ENCODE results near the gene JAM3.

The JAM3 gene

GRCh38 chr11:134052395-134052987, 16.4 kb upstream of the JAM3 start:
- DNase-seq: no peak
- WGBS (ENCODE audit: insufficient coverage): 86% methylated on average over 12 of the region's 12 CpGs
- Histone ChIP-seq H3K9me3 (ENCODE audit: control extremely low read depth in 1 of 5, control insufficient read depth in 4 of 5, insufficient read depth in 2 of 5, low read depth in 1 of 5, low read length in 4 of 5) (no peaks in the 10 kb centered on the region), H3K36me3 (ENCODE audit: control insufficient read depth in 4 of 4, insufficient read depth in 4 of 4, low read length in 3 of 4) (no peaks in the 10 kb centered on the region), H3K4me1 (ENCODE audit: control extremely low read depth in 1 of 4, control insufficient read depth in 4 of 4, insufficient read depth in 4 of 4, low read length in 3 of 4) (peaks cover 0 to 20% (median 7%) of the 10 kb centered on the region in 4 experiments), H3K27ac (ENCODE audit: insufficient read depth in 1 of 2, low read depth in 1 of 2, low read length in 2 of 2, poor library complexity in 1 of 2, severe bottlenecking in 2 of 2) (no peak overlapping the region), H3K4me3 (ENCODE audit: control insufficient read depth in 1 of 7, extremely low read depth in 1 of 7, insufficient read depth in 4 of 7, low read depth in 2 of 7, low read length in 6 of 7) (no peak overlapping the region), H3K27me3 (replicated peaks in 2 of 5; ENCODE audit: control insufficient read depth in 4 of 5, insufficient read depth in 5 of 5, low read length in 4 of 5) (peaks cover 0 to 13% (median 4%) of the 10 kb centered on the region in 5 experiments)
- ChIA-PET CTCF (interaction anchor here (1.5 to 4.7 kb wide), 4 partner anchors 10 to 88 kb away, joined by 4 to 49 read pairs (median 20); no protein-coding TSS in a partner anchor), POLR2A (no interaction called here)

- WGBS (ENCODE audit: insufficient coverage): 65% methylated on average over 22 of the region's 26 CpGs
- H3K27me3 ChIP-seq (replicated peaks in 2 of 5; ENCODE audit: control insufficient read depth in 4 of 5, insufficient read depth in 5 of 5, low read length in 4 of 5): peaks cover 0 to 13% (median 4%) of the 10 kb centered on the region in 5 experiments
- no peak overlapping the region for H3K4me3 ChIP-seq (ENCODE audit: control insufficient read depth in 1 of 7, extremely low read depth in 1 of 7, insufficient read depth in 4 of 7, low read depth in 2 of 7, low read length in 6 of 7)
- no peak for DNase-seq
- ChIA-PET POLR2A (no interaction called here), CTCF (interaction anchor here (1.1 to 4.7 kb wide), 6 partner anchors 10 to 86 kb away, joined by 3 to 24 read pairs (median 6); no protein-coding TSS in a partner anchor)
- peaks cover 0 to 24% (median 10%) of the 10 kb centered on the region in 4 experiments for H3K4me1 ChIP-seq (ENCODE audit: control extremely low read depth in 1 of 4, control insufficient read depth in 4 of 4, insufficient read depth in 4 of 4, low read length in 3 of 4)
- no peaks in the 10 kb centered on the region for H3K9me3 ChIP-seq (ENCODE audit: control extremely low read depth in 1 of 5, control insufficient read depth in 4 of 5, insufficient read depth in 2 of 5, low read depth in 1 of 5, low read length in 4 of 5)
- H3K36me3 ChIP-seq (ENCODE audit: control insufficient read depth in 4 of 4, insufficient read depth in 4 of 4, low read length in 3 of 4): no peaks in the 10 kb centered on the region
- no peak overlapping the region for H3K27ac ChIP-seq (ENCODE audit: insufficient read depth in 1 of 2, low read depth in 1 of 2, low read length in 2 of 2, poor library complexity in 1 of 2, severe bottlenecking in 2 of 2)
Observed at GRCh38 chr11:134052988-134053945, 15.6 kb upstream of the JAM3 start.

- WGBS (ENCODE audit: insufficient coverage): 98% methylated on average over 6 of the region's 9 CpGs
- H3K36me3 ChIP-seq (ENCODE audit: control insufficient read depth in 4 of 4, insufficient read depth in 4 of 4, low read length in 3 of 4): no peaks in the 10 kb centered on the region
- no peaks in the 10 kb centered on the region for H3K9me3 ChIP-seq (ENCODE audit: control extremely low read depth in 1 of 5, control insufficient read depth in 4 of 5, insufficient read depth in 2 of 5, low read depth in 1 of 5, low read length in 4 of 5)
- no peak overlapping the region for H3K4me3 ChIP-seq (ENCODE audit: control insufficient read depth in 1 of 7, extremely low read depth in 1 of 7, insufficient read depth in 4 of 7, low read depth in 2 of 7, low read length in 6 of 7)
- H3K4me1 ChIP-seq (ENCODE audit: control extremely low read depth in 1 of 4, control insufficient read depth in 4 of 4, insufficient read depth in 4 of 4, low read length in 3 of 4): peaks cover 6 to 41% (median 26%) of the 10 kb centered on the region in 4 experiments
- H3K27me3 ChIP-seq (replicated peaks in 2 of 5; ENCODE audit: control insufficient read depth in 4 of 5, insufficient read depth in 5 of 5, low read length in 4 of 5): peaks cover 0 to 3% (median 0%) of the 10 kb centered on the region in 5 experiments
- no peak for DNase-seq
- CTCF ChIA-PET: interaction anchor here (1.3 to 2.1 kb wide), 3 partner anchors 9 to 84 kb away, joined by 3 to 7 read pairs (median 5); no protein-coding TSS in a partner anchor
- POLR2A ChIA-PET: interaction anchor here (0.7 kb wide), 1 partner anchor 21 kb away, joined by 4 read pairs; no protein-coding TSS in a partner anchor
- H3K27ac ChIP-seq (ENCODE audit: insufficient read depth in 1 of 2, low read depth in 1 of 2, low read length in 2 of 2, poor library complexity in 1 of 2, severe bottlenecking in 2 of 2): no peak overlapping the region
Observed at GRCh38 chr11:134055029-134055428, 13.8 kb upstream of the JAM3 start.

- peak in 2 of 3 donors; percentile 58 to 74 for DNase-seq
- 9% methylated on average over 3 of the region's 3 CpGs for WGBS (ENCODE audit: insufficient coverage)
- Histone ChIP-seq H3K27me3 (replicated peaks in 2 of 5; ENCODE audit: control insufficient read depth in 4 of 5, insufficient read depth in 5 of 5, low read length in 4 of 5) (no peaks in the 10 kb centered on the region), H3K9me3 (ENCODE audit: control extremely low read depth in 1 of 5, control insufficient read depth in 4 of 5, insufficient read depth in 2 of 5, low read depth in 1 of 5, low read length in 4 of 5) (no peaks in the 10 kb centered on the region), H3K36me3 (ENCODE audit: control insufficient read depth in 4 of 4, insufficient read depth in 4 of 4, low read length in 3 of 4) (no peaks in the 10 kb centered on the region), H3K4me1 (ENCODE audit: control extremely low read depth in 1 of 4, control insufficient read depth in 4 of 4, insufficient read depth in 4 of 4, low read length in 3 of 4) (peaks cover 8 to 54% (median 37%) of the 10 kb centered on the region in 4 experiments), H3K4me3 (ENCODE audit: control insufficient read depth in 1 of 7, extremely low read depth in 1 of 7, insufficient read depth in 4 of 7, low read depth in 2 of 7, low read length in 6 of 7) (no peak overlapping the region), H3K27ac (ENCODE audit: insufficient read depth in 1 of 2, low read depth in 1 of 2, low read length in 2 of 2, poor library complexity in 1 of 2, severe bottlenecking in 2 of 2) (no peak overlapping the region)
- ChIA-PET POLR2A (no interaction called here), CTCF (interaction anchor here (0.7 to 2.4 kb wide), 6 partner anchors 9 to 127 kb away, joined by 3 to 19 read pairs (median 3); partner anchors contain the start of gene JAM3)
Observed at GRCh38 chr11:134060316-134060715, 8.6 kb upstream of the JAM3 start.

- no peak overlapping the region for H3K4me3 ChIP-seq (ENCODE audit: control insufficient read depth in 1 of 7, extremely low read depth in 1 of 7, insufficient read depth in 4 of 7, low read depth in 2 of 7, low read length in 6 of 7)
- WGBS (ENCODE audit: insufficient coverage): 80% methylated on average over 24 of the region's 24 CpGs
- POLR2A ChIA-PET: no interaction called here
Observed at GRCh38 chr11:134062265-134063123, 6.4 kb upstream of the JAM3 start.

GRCh38 chr11:134063124-134063495, 5.8 kb upstream of the JAM3 start:
- Histone ChIP-seq H3K36me3 (ENCODE audit: control insufficient read depth in 4 of 4, insufficient read depth in 4 of 4, low read length in 3 of 4) (no peaks in the 10 kb centered on the region), H3K27ac (ENCODE audit: insufficient read depth in 1 of 2, low read depth in 1 of 2, low read length in 2 of 2, poor library complexity in 1 of 2, severe bottlenecking in 2 of 2) (no peak overlapping the region), H3K27me3 (replicated peaks in 2 of 5; ENCODE audit: control insufficient read depth in 4 of 5, insufficient read depth in 5 of 5, low read length in 4 of 5) (no peaks in the 10 kb centered on the region), H3K4me3 (ENCODE audit: control insufficient read depth in 1 of 7, extremely low read depth in 1 of 7, insufficient read depth in 4 of 7, low read depth in 2 of 7, low read length in 6 of 7) (no peak overlapping the region), H3K4me1 (ENCODE audit: control extremely low read depth in 1 of 4, control insufficient read depth in 4 of 4, insufficient read depth in 4 of 4, low read length in 3 of 4) (peaks cover 8 to 51% (median 35%) of the 10 kb centered on the region in 4 experiments), H3K9me3 (ENCODE audit: control extremely low read depth in 1 of 5, control insufficient read depth in 4 of 5, insufficient read depth in 2 of 5, low read depth in 1 of 5, low read length in 4 of 5) (no peaks in the 10 kb centered on the region)
- CTCF ChIA-PET: interaction anchor here (0.8 to 3.3 kb wide), 6 partner anchors 9 to 76 kb away, joined by 4 to 15 read pairs (median 6); no protein-coding TSS in a partner anchor
- POLR2A ChIA-PET: no interaction called here
- WGBS (ENCODE audit: insufficient coverage): 0% methylated on average over 1 of the region's 2 CpGs
- DNase-seq: no peak

More at GRCh38 chr11:134062265-134063123, 6.4 kb upstream of the JAM3 start:
- Histone ChIP-seq H3K36me3 (ENCODE audit: control insufficient read depth in 4 of 4, insufficient read depth in 4 of 4, low read length in 3 of 4) (no peaks in the 10 kb centered on the region), H3K27me3 (replicated peaks in 2 of 5; ENCODE audit: control insufficient read depth in 4 of 5, insufficient read depth in 5 of 5, low read length in 4 of 5) (no peaks in the 10 kb centered on the region), H3K4me1 (ENCODE audit: control extremely low read depth in 1 of 4, control insufficient read depth in 4 of 4, insufficient read depth in 4 of 4, low read length in 3 of 4) (peaks cover 8 to 54% (median 37%) of the 10 kb centered on the region in 4 experiments), H3K27ac (ENCODE audit: insufficient read depth in 1 of 2, low read depth in 1 of 2, low read length in 2 of 2, poor library complexity in 1 of 2, severe bottlenecking in 2 of 2) (no peak overlapping the region), H3K9me3 (ENCODE audit: control extremely low read depth in 1 of 5, control insufficient read depth in 4 of 5, insufficient read depth in 2 of 5, low read depth in 1 of 5, low read length in 4 of 5) (no peaks in the 10 kb centered on the region)
- CTCF ChIA-PET: interaction anchor here (0.8 to 3.3 kb wide), 8 partner anchors 8 to 169 kb away, joined by 3 to 15 read pairs (median 5); no protein-coding TSS in a partner anchor
- DNase-seq: peak in 2 of 3 donors; percentile 50 to 59

All from common myeloid progenitor, CD34-positive (primary cell).